Measurements from ENCODE around the gene LCAT.
A peak's percentile ranks its signal among the peaks of the same experiment; 100 is the strongest.

Gene LCAT

DNA sequence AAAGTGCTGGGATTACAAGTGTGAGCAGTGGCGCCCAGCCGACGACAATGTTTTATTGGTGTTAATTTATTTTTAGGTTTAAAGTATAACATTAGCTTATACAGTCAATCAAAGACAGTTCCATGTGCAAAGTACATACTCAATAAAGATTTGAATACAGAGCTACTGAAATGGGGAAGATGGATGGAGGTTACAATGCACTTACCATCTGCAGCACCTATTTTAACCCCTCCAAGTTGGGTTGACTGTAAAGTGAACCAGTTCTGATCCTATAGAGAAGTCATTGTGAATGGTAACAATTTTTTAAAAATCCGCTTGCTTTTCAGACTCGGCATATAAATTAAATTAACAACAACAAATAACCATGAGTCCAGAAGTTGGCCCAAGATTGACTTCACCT lies 51.5 kb downstream of the LCAT start:
- Histone ChIP-seq H3K4me3 (ENCODE audit: low read depth, low read length) (peak overlapping the region; percentile 61), H3K27me3 (no peaks in the 10 kb centered on the region), H3K36me3 (no peaks in the 10 kb centered on the region; the same call in 1 of the 2 replicates), H3K9me3 (no peaks in the 10 kb centered on the region), H3K4me1 (no peaks in the 10 kb centered on the region)
- no peak for DNase-seq
- no peak for TF ChIP-seq CTCF (IDR thresholded peaks at IDR 0.05; ENCODE audit: low read depth, low read length)
